IPS DF 19.7 (cell line): ENCODE results near the gene FAM25C.
"Not testable (repeated sequence)": the region's sequence is repeated elsewhere in the genome, so short reads cannot be mapped to it uniquely, and the experiment has no call there.

ENCODE experiments used
- DNase-seq: peaks from one replicate; pipeline ENCODE4 v3.0.0-alpha.2; 2013; ENCODE audit warnings: low read depth, low spot score

FAM25C gene

GRCh38 chr10:47999691-48000090, at the start of gene FAM25C:
TSS of gene FAM25C (minus strand) at chr10:47999791. CDS start at chr10:47999765, 26 bp downstream.
- not testable (repeated sequence) for DNase-seq

GRCh38 chr10:48044557-48044956, 45.0 kb upstream of the FAM25C start:
- not testable (repeated sequence) for DNase-seq

GRCh38 chr10:48031390-48031789, 31.8 kb upstream of the FAM25C start:
- not testable (repeated sequence) for DNase-seq

GRCh38 chr10:48002306-48002705, 2.7 kb upstream of the FAM25C start:
- not testable (repeated sequence) for DNase-seq

- DNase-seq: not testable (repeated sequence)
Observed at GRCh38 chr10:47994045-47994444, 5.5 kb downstream of the FAM25C start.

- not testable (repeated sequence) for DNase-seq
Observed at GRCh38 chr10:47992560-47992959, 7.0 kb downstream of the FAM25C start.

GRCh38 chr10:47991706-47992105, 7.9 kb downstream of the FAM25C start:
- DNase-seq: not testable (repeated sequence)

GRCh38 chr10:47990097-47990496, 9.5 kb downstream of the FAM25C start:
- not testable (repeated sequence) for DNase-seq

- DNase-seq: not testable (repeated sequence)
Observed at GRCh38 chr10:47989542-47989950, 10.0 kb downstream of the FAM25C start.

- not testable (repeated sequence) for DNase-seq
Observed at GRCh38 chr10:47988718-47989541, 10.7 kb downstream of the FAM25C start.

- DNase-seq: not testable (repeated sequence)
Observed at GRCh38 chr10:47987952-47988351, 11.6 kb downstream of the FAM25C start.

- DNase-seq: not testable (repeated sequence)
Observed at GRCh38 chr10:47986413-47987230, 13.0 kb downstream of the FAM25C start.

- not testable (repeated sequence) for DNase-seq
Observed at GRCh38 chr10:47975409-47975808, 24.2 kb downstream of the FAM25C start.

- not testable (repeated sequence) for DNase-seq
Observed at GRCh38 chr10:47973131-47973530, 26.5 kb downstream of the FAM25C start.

- DNase-seq: not testable (repeated sequence)
Observed at GRCh38 chr10:47972077-47972476, 27.5 kb downstream of the FAM25C start.

GRCh38 chr10:47971598-47971997, 28.0 kb downstream of the FAM25C start:
- DNase-seq: not testable (repeated sequence)

GRCh38 chr10:47970047-47970446, 29.5 kb downstream of the FAM25C start:
- not testable (repeated sequence) for DNase-seq

- DNase-seq: not testable (repeated sequence)
Observed at GRCh38 chr10:47968988-47969387, 30.6 kb downstream of the FAM25C start.

- DNase-seq: not testable (repeated sequence)
Observed at GRCh38 chr10:47964280-47965063, 35.1 kb downstream of the FAM25C start.

- not testable (repeated sequence) for DNase-seq
Observed at GRCh38 chr10:47962785-47963184, 36.8 kb downstream of the FAM25C start.

- DNase-seq: not testable (repeated sequence)
Observed at GRCh38 chr10:47960699-47961098, 38.9 kb downstream of the FAM25C start.
